Astrocyte of the cerebellum (primary cell): ENCODE results near the gene TTC4.

Experiments
- DNase-seq: peaks from one replicate; pipeline ENCODE4 v3.0.0-alpha.2; 2011; ENCODE audit warnings: low read depth
- H3K4me3 ChIP-seq: 2 replicates; pipeline ENCODE4 v1.5.1; 2011; ENCODE audit warnings: mild to moderate bottlenecking, low read depth, low read length, moderate library complexity
- CTCF ChIP-seq: IDR thresholded peaks from 2 replicates; pipeline ENCODE4 v1.5.1; 2012; ENCODE audit warnings: low read length, low read depth, moderate library complexity, mild to moderate bottlenecking; ENCODE audit errors: missing control alignments
- in situ Hi-C: cut with HindIII; loops from 2 replicates; pipeline ENCODE4 v1.10.0; 2017; ENCODE audit warnings: low sequenced_read_pairs

The TTC4 gene

GRCh38 chr1:54782156-54782555 is 66.5 kb downstream of the TTC4 start:
- in situ Hi-C loops: no loop called here
- no peak for TF ChIP-seq CTCF

GRCh38 chr1:54782588-54782987 is 66.9 kb downstream of the TTC4 start:
- in situ Hi-C loops: no loop called here
- TF ChIP-seq CTCF: no peak
- H3K4me3 ChIP-seq: no peak overlapping the region
- DNase-seq: no peak

More at GRCh38 chr1:54782156-54782555, 66.5 kb downstream of the TTC4 start:
- no peak for DNase-seq
- no peak overlapping the region for H3K4me3 ChIP-seq

- DNase-seq: no peak
- in situ Hi-C loops: no loop called here
- no peak for TF ChIP-seq CTCF
- no peak overlapping the region for H3K4me3 ChIP-seq
Measured at GRCh38 chr1:54784066-54784465, 68.4 kb downstream of the TTC4 start.

GRCh38 chr1:54786778-54787177 is 71.1 kb downstream of the TTC4 start:
- no peak overlapping the region for H3K4me3 ChIP-seq
- no peak for TF ChIP-seq CTCF
- in situ Hi-C loops: no loop called here
- no peak for DNase-seq

- in situ Hi-C loops: no loop called here
- H3K4me3 ChIP-seq: no peak overlapping the region
- TF ChIP-seq CTCF: no peak
- DNase-seq: no peak
Measured at GRCh38 chr1:54787604-54788003, 71.9 kb downstream of the TTC4 start.

GRCh38 chr1:54788459-54788858 is 72.8 kb downstream of the TTC4 start:
- DNase-seq: no peak
- no peak for TF ChIP-seq CTCF
- in situ Hi-C loops: no loop called here
- no peak overlapping the region for H3K4me3 ChIP-seq
